ENCODE data around the gene ARHGAP26.

The ARHGAP26 gene

DNA sequence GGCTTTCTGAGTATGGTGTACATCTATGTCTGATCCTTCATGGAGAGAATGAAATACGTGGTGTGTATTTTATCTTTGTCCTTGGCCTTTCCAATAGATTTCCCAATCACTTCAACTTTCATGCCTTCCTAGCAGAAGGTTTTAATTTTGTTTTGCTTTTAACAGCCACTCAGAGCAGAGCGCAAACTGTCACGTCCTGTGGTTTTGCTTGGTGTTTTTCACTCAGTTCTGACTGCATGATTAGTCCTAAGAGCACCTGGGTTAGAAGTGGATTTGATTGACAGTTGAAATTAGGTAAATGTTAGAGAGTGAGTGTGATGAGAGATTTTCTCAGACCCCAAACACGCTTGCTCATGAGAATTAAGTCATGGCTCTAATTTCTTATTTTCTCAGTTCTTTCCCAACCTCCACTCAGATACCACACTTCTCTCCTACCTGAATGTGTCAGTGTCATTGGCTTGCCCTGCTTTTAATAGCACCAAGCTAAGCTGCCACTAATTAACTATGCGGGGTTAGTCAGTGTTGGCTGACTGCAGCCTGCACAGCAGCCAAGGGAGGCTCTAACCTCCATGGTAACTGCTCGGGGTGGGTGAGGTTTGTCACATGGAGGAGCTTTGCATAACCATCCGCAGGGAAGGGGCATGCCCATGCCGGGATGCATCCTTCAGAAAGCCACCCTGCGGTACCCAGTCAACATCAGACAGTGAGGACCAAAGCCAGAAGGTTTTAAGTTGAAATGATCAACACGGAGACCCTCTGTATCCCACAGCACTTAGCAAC, 459.9 kb downstream of the ARHGAP26 start:
- no peak for DNase-seq (ENCODE audit: low read depth in 4 of 4, low spot score in 1 of 4)

DNA sequence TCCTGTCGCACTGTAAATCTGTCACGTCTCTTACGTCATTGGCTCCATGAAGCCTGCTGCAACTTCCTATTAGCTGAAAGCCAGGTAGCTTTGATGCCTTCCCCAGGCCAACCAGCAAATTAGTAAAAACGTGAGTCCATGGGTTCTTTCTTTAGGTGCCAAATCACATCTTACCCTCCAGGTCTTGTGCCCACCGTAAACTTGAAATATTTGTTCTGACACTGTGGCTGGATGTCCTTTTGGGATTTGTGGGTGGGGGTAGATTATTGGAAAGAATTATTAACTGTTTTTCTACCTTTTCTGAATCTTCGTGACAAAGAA, 460.5 kb downstream of the ARHGAP26 start:
- DNase-seq (ENCODE audit: low read depth in 4 of 4, low spot score in 1 of 4), result no peak

DNA sequence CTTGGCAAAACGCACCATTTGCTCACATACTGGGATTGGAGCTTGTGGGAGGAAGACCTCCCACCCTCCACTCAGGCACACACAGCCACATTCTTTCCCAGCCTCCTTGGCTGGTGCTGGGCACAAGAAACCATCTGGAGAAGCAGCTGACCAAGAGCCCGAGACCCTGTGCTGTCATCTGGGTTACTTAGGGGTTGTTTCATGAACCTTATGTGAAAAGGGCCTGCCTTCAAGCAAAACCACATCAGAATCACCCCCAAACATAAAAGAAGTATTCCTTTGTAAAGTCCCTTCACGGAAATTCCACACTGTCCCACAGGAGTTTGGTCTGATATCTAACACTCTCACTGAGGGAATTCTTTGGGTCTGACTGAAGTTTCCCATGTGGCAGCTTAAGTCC, 461.2 kb downstream of the ARHGAP26 start:
- DNase-seq (ENCODE audit: low read depth in 4 of 4, low spot score in 1 of 4), result no peak

DNA sequence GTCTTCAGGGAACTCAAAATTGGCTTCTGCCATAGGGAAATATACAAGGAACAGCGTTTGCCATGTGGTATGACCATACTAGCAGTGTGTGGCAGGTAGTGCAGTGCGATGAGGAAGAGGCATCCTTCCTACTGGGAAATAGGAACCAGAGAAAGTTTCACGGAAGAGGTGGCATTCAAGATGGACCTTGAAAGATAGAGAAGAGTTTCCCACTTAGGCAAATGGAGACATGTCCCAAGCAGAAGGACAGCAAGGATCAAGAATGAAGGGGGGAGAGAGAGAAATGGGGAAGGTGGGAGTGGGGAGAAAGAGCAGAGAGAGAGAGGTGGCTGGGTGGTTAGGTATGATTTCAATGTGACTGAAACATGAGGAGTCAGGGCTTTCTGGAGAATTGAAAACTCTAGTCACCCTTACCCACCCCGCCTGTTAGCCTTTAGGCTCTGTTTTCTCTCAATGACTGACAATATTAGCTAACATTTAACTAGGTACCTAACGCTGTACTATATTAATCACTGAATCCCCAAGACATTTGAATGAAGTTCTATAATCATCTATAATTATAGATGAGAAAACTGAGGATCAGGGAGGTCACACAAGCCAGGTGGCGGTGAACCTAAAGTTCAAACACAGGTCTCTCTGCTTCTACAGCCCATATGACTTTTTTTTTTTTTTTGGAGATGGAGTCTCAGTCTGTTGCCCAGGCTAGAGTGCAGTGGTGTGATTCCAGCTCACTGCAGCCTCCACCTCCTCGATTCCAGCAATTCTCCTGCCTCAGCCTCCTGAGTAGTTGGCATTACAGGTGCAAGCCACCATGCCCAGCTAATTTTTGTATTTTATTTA, 462.0 kb downstream of the ARHGAP26 start:
- DNase-seq (ENCODE audit: low read depth in 4 of 4, low spot score in 1 of 4), result no peak

DNA sequence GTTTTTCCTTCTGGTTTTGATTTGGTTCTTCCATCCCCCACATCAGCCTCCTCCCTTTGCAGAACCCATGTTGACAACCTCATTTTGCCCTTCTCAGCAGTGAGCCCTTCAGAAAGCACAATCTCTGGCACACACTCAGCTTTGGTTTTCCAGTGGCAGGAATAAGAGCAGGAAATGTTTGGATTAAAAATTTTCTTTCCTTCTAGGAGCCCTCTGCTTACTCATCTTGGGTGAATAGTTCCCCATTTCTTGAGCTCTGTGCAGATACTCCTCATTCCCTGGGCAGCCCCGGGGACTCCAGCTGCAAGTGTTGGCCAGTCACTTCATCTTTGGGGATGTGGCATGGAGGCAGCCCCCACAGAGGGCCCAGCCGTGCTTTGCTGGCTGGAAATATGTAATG, 462.9 kb downstream of the ARHGAP26 start:
- no peak for DNase-seq (ENCODE audit: low read depth in 4 of 4, low spot score in 1 of 4)

DNA sequence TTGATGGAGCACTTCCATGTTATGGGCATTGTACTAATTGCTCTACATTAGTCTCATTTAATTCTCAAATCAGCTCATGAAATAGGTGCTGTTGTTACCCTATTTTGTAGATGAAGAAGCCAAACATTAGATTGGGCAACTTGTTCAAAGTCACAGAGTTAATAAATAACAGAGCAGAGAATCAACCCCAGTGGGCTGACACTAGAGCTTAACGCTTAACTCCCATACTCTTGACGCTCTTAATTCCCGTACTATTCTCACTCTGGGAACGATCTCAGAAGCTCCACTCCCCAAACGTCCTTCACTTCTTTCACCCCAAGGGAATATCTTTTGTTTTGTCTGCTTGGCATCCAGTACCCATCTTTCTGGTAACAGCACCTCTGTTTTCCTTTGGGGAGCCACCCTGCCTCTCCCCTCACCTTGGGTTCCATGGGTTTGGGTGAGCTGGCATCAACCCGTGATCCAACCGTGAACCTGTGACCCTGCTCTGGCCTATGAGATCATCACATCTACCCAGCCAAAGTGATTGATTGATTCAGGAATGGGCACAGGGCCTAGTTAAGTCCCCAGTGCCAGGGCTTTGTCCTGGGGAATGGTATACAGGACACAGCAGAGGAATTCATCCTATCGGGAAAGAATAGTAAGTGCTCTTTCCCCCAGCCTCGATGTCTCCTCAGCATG, 464.1 kb downstream of the ARHGAP26 start:
- no peak for DNase-seq (ENCODE audit: low read depth in 4 of 4, low spot score in 1 of 4)

DNA sequence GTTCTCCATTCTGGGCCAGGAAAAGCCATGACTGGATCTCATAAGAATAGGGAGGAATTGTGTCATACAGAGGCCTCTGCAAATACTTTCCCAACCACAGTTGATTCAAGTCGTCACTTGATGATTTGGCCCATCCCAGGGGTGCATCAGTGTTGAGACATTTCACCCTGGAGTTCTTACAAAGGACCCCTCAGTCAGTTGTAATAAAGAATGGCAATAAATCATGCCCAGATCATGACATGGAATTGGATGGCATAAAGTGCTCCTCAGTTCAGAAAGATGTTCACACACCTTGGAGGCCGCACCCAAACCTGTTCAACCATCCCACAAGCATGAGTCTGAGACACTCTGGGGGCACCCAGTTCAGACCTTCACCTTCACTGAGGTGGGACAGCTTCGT, 465.2 kb downstream of the ARHGAP26 start:
- no peak for DNase-seq (ENCODE audit: low read depth in 4 of 4, low spot score in 1 of 4)

DNA sequence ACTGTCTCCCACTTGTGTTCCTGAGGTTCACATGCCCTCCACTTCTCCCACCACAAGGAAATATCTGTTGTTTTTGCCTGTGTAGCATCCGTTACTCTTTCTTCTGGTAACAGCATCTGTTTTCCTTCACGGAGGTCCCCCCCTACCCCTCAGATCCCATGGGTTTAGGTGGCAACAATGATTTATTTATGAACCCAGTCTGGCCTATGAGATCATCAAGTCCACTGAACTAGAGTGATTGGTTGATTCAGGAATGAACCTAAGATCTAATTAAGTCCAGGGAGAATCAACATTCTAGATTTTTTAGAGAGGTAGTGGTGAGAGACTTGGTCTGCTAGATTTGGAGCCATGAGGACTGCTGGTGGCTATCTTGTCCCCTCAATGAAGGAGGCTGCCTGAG, 466.5 kb downstream of the ARHGAP26 start:
- DNase-seq (ENCODE audit: low read depth in 4 of 4, low spot score in 1 of 4), result no peak

DNA sequence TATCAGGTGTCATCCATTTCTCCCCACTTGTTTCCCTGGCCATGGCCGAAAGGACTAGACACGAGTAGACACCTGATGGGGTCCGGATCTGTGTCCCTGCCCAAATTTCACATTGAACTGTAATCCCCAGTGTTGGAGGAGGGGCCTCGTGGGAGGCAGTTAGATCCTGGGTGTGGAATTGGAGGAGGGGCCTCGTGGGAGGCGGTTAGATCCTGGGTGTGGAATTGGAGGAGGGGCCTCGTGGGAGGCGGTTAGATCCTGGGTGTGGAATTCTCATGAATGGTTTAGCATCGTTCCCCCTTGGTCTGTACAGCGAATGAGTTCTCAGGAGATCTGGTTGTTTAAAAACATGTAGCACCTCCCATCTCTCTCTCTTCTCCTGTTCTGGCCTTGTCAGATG, 467.5 kb downstream of the ARHGAP26 start:
- no peak for DNase-seq (ENCODE audit: low read depth in 4 of 4, low spot score in 1 of 4)

DNA sequence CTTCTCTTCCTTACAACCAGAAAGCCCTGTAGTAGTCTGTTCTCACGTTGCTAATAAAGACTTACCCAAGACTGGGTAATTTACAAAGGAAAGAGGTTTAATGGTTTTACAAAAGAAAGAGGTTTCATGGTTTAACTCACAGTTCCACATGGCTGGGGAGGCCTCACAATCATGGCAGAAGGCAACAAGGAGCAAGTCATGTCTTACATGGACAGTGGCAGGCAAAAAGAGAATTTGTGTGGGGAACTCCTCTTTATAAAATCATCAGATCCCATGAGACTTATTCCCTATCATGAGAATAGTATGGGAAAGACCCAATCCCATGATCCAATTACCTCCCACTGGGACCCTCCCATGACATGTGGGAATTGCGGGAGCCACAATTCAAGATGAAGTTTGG, 468.4 kb downstream of the ARHGAP26 start:
- DNase-seq (ENCODE audit: low read depth in 4 of 4, low spot score in 1 of 4), result no peak

DNA sequence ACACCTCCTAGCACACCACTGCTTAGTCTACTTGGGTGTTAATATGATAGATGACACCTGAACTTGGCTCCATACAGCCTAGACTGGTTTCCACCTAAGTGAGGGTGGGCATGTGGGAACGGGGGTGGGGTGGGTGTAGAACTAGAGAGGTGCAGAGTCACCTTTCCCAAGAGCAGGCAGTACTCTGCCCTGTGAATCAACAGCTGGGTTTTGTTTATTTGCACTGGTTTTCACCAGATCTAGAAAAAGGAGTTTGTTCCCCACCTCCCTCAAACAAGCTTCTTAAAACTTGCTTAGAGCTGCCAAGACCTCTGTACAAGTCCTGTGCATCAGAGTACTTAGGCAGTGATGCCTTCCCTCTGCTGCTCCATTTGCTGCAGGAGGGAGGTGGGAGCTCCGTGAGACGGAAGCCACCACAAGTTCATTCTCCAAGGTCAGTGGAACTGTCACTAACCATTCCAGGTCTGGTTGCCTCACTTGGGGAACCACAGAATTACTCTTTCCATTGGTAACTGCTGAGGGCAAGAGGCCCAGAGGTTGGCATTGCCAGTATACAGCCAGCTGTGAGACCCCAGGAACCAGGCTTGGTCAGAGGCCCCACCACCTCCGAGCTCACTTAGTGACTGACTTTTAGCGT, 469.8 kb downstream of the ARHGAP26 start:
- DNase-seq (ENCODE audit: low read depth in 4 of 4, low spot score in 1 of 4), result no peak

DNA sequence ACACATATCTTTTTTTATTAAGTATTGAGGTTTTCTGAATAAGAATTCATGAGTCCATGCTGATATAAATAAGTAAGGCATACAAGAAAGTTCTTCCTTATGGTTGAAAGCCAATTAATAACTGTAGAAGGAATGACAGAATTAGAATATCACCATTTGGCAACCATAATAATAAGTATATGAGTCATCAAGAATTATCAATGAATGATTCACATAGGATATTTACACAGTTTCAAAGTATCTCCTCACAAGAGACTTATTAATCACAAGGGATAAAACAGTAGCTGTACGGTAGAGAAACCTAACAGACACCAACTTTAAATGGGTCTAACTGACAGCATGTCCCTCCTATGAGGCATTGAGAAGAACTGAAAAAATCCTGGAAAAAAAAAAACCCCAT, 471.7 kb downstream of the ARHGAP26 start:
- no peak for DNase-seq (ENCODE audit: low read depth in 4 of 4, low spot score in 1 of 4)

DNA sequence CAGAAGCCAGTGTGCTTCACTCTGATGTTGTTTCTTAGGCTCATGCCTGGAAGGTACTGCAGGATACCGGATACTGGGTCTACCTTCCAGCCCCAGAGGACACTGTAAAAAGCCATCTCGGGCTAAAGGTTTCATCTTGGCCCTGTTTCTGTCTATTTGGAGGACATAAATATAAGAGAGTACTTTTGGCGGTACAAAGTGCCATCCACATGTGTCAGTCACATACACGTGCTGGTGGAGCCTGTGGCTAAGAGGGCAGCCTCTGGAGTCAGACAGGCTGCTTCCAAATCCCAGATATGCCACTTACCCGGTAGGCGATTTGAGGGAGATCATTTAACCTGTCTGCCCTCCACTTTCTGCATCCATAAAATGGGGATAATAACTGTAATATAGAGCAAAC, 472.9 kb downstream of the ARHGAP26 start:
- DNase-seq (ENCODE audit: low read depth in 4 of 4, low spot score in 1 of 4), result no peak

DNA sequence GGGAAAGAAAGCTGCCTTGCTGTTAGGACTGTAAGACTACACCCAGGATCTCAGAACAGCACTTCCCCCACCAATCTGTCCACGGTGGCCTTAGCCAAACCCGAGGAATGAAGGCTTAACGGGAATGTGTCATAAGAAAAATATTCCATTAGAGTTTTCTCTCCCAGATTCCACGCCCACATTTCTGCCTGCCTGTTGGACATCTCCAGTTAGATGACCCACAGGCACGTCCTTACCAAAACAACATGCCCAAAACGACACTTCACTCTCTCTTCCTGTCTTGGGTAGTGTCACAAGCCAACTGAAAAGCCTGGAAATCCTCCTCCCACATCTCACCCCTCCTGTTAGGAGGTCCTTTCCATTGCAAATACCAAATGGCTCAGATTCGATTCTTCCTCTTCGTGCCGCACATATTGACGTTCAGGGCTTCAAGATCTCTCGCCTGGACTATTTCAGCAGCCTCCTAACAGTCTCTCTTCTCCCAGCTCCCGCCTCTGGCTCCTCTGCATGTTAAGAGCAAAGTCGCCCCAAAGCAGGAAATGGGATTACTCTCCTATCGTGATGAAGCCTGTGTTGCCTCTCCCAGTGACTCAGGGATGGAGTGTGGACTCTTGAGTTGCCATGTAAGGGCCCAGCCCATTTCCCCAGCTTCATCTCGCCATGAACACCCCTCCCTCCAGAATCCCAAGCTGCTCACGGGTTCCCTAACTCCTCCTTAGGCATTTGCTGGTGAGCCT, 474.0 kb downstream of the ARHGAP26 start:
- no peak for DNase-seq (ENCODE audit: low read depth in 4 of 4, low spot score in 1 of 4)

DNA sequence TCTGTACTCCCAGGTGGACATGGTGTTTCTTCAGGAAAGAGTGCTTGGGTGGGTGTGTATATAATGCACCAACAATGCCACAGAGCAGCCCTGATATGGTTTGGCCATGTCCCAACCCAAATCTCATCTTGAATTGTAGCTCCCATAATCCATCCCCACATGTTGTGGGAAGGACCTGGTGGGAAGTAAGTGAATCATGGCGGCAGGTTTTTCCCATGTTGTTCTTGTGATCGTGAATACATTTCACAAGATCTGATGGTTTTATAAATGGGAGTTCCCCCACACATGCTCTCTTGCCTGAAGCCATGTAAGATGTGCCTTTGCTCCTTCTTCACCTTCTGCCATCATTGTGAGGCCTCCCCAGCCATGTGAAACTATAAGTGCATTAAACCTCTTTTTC, 474.8 kb downstream of the ARHGAP26 start:
- no peak for DNase-seq (ENCODE audit: low read depth in 4 of 4, low spot score in 1 of 4)

DNA sequence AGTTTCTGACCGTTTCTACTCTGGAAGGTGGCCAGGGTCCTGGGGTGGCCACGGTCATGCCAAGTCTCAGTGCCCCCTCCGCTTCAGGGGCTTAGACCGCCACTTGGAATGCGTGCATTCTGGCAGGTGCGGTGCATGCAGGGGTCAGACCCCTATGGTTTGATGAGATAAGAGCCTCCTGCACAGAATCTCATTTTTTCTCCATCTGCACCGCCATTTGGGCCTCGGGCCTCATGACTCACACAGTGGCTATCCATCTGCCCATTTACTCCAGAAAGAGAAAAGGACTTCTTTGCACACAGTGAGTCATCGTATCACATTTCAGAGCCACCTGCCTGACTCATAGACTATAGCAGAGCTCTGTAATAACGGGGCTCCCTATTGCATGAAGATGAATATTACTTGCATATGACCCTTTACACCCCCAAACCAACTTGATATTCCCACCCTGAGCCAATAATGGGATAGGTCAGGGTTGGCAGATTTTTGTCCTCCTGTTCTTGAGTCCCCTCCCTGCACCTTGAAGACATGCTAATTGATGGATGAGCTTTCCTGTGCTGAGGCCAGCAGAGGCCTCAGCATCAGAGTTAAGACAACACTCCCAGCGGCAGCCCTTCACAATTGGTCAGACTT, 475.9 kb downstream of the ARHGAP26 start:
- no peak for DNase-seq (ENCODE audit: low read depth in 4 of 4, low spot score in 1 of 4)

DNA sequence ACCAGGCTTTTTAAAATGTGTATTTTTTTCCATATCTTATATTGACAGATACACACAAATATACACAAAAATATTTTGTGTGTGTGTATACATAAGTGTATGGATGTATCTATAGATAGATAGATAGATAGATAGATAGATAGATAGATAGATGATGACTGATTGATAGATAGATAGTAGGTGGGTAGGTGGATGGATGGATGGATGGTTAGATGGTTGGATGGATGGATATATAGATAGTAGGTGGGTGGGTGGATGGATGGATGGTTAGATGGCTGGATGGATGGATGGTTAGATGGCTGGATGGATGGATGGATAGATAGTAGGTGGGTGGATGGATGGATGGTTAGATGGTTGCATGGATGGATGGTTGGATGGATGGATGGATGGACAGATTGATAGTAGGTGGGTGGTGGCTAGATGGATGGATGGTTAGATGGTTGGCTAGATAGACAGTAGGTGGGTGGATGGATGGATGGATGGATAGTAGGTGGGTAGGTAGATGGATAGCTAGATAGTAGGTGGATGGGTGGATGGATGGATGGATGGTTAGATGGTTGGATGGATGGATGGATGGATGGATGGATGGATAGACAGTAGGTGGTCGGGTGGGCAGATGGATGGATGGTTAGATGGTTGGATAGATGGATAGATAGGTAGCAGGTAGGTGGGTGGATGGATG, 477.1 kb downstream of the ARHGAP26 start:
- no peak for DNase-seq (ENCODE audit: low read depth in 4 of 4, low spot score in 1 of 4)

DNA sequence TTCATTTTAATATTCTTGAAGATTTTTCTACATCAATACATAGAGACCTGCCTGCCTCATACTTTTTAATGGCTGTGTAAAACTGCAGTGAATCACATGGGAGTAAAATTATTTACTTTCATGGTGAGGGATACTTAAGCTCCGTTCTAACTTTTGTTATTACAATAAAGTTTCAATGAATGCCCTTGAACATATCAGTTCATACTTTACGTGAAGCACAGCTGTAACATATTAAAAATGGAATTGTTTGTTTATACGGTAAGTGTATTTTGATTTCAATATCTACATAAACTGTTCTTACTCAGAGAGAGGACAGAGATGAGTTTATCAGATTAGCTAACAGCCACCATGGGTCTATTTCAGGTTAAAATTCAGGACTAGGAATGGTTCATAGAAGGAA, 478.2 kb downstream of the ARHGAP26 start:
- DNase-seq (ENCODE audit: low read depth in 4 of 4, low spot score in 1 of 4), result no peak

DNA sequence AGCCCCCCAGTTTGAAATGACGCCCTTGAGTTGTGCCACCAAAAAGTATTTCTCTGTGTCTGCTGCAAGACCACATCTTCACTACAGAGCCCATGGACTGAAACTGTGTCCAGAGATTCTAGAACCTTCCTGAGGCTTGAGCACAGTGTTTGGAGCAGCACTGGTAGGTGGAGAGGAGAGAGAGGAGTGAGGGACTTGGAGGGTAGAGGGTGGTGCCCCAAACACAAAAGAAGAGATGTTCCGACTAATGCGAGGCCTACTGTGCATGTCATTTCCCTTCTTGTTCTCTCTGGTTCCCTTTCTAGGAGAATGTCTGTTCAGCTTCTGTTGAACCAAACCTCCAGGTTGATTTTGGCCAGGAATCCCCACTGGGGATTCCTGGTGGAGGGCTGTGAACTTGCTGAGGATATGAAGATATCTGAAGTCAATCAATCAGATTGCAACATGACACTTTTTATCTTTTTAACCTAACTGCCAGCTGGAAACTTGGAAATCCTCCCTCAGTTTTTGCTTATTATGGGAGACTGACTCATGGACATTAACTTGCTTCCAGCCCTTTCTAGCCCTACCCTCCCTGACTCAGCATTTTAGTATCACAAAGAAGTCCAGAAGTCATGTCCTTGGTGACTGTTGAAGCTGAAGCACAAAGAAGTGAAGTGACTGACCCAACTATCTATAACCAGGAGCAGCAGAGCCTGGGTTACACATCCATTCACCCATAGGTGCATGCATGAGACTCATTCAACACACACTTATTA, 478.8 kb downstream of the ARHGAP26 start:
- no peak for DNase-seq (ENCODE audit: low read depth in 4 of 4, low spot score in 1 of 4)
